NCI-H128 (cell line): ENCODE data around the gene SERINC4.
"Not testable (repeated sequence)": the region's sequence is repeated elsewhere in the genome, so short reads cannot be mapped to it uniquely, and the experiment has no call there.

Source experiments
- DNase-seq: peaks from one replicate; lab custom pipeline; 2025; ENCODE audit not compliant: unreplicated experiment; lab: John Stamatoyannopoulos, UW

Gene SERINC4

DNA sequence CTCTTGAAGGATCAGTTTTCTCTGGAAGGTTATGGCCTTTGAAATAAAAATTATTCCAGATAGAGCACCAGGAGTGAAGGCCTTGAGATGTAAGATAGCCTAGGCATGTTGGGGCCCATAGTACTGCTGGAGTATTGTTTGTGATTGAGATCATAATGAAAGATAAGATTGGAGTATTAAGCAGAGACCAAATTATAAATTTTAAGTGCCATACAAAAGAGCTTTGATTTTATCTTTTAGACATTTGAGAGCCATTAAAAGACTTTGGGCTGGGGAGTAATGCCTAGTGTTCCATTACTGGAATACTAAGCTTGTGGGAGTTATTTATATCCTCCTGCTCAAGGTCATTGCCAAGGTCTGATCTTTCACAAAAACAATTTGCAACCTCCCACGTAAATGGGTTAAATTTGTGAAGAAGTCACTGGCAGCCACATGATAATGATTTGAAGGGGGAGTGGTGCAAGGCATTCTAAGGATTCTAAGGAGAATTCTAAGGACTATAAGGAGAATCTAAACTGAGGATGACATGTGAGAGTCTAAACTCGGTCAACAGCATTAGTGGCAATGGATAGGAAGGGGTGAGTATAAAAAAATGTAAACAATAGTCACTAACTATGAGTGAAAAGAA, 36.1 kb downstream of the SERINC4 start:
- DNase-seq, result no peak

DNA sequence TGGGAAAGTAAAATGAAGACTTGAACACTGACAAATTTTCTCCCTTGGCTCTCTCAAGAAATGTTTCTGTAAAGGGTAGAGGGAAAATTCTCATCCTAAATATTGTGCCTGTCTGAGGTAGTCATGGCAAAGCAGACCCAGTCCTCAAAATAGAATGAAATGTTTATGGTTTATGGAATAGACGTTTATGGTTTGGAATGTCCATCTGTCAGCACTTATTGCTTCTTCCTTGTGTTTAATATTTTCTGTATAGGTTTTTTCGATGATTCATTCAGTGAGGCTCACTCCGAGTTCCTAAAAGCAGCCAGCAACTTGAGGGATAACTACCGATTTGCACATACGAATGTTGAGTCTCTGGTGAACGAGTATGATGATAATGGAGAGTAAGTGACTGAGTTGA, 37.2 kb downstream of the SERINC4 start:
- no peak for DNase-seq

DNA sequence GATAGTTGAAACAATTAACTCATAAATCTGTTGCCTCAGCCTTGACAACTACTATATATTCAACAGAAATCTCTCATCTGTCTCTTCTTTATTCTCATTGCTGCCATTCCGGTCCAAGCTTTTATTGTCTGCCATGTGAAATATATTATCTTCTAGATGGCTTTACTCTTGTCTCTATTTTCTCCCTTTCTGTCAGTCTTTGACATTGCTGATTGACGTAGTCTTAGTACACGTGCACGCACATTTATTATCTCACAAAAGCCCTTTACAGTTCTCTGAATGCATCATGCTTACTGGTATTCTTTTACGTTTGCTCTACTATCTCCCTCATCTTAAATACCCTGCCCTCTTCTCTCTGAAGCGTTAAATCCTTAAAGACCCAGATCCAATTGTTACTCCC, 48.1 kb downstream of the SERINC4 start:
- no peak for DNase-seq

DNA sequence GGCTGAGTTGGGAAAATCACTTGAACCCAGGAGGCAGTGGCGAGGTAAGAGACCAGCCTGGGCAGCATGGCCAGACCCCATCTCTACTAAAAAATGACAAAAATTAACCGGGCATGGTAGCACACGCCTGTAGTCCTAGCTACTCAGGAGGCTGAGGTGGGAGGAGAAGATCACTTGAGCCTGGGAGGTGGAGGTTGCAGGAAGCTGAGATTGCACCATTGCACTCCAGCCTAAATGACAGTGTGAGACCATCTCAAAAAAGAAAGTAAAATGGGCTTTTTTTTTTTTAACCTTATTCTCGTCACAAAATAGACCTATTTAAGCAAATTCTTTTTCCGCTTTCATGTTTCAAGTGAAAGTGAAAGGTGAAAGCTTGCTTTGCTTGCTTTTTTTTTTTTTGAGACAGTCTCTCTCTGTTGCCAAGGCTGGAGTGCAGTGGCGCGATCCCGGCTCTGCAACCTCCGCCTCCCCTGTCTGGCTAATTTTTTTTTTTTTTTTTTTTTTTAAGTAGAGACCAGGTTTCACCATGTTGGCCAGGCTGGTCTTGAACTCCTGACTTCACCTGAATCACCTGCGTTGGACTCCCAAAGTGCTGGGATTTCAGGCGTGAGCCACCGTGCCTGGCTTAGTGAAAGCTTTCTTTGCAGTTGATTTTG, 50.2 kb downstream of the SERINC4 start:
- no peak for DNase-seq

DNA sequence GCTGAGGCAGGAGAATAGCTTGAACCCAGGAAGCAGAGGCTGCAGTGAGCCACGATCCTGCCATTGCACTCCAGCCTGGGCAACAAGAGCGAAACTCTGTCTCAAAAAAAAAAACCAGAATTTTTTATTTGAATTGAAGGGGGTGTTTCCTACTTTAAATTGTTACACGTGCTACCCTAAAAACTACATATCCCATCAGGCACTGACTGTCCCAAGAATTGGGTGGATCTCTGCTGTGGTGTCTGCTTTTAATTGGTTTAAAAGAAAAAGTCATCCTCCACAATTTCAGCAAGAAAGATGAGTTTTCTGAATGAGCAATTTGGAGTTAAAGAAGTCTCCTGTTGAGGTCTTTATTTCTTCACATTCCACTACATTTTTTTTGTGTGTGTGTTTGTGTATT, 51.6 kb downstream of the SERINC4 start:
- no peak for DNase-seq

DNA sequence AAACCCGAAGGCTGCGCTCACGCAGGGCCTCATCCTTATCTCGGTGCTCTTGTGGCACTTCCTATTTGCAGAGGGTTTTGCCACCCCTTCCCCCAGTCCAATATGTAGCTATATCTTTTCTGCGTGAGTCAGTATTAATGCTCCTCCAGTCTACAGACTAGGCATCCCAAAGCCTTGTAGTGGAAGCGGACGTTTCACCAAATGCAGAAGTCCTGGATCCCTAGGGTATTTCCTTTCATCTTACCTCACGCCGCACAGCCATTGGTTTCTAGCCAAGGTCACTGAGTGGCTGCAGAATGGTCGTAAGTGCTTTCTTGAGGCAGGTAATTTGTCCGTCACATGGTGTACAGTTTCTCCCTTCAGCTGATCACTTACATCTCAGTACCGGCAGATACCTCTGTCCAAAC, 53.1 kb downstream of the SERINC4 start:
- DNase-seq, result not testable (repeated sequence)

DNA sequence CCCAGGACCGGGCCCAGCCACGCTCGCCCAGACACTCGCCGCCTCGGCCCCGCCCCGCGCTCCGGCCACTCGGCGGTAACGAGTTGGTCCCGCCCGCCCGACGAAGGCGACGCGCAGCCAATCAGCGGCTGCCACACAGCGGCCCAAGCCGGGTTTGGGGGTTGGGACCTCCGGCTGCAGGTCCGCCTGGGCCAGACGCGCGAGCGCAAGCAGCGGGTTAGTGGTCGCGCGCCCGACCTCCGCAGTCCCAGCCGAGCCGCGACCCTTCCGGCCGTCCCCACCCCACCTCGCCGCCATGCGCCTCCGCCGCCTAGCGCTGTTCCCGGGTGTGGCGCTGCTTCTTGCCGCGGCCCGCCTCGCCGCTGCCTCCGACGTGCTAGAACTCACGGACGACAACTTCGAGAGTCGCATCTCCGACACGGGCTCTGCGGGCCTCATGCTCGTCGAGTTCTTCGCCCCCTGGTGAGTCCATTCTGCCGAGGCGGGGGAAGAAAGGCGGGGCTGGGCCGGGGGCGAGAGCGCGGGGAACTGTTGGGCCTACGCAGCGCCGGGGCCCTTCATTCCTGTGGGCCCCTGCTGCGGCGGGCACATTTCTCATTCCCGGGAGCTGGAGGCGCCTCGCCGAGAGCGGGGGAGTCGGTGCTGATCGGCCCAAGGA, 53.6 kb downstream of the SERINC4 start, which contains the start of gene PDIA3:
Gene PDIA3 (plus strand): TSS at position 194 of the 658 bp plus-strand sequence. CDS start 102 bp downstream, at position 296.
- peak; percentile 38 for DNase-seq
